ENCODE data around the gene IFI16.
"Not testable (repeated sequence)": the region's sequence is repeated elsewhere in the genome, so short reads cannot be mapped to it uniquely, and the experiment has no call there.

IFI16 gene

DNA sequence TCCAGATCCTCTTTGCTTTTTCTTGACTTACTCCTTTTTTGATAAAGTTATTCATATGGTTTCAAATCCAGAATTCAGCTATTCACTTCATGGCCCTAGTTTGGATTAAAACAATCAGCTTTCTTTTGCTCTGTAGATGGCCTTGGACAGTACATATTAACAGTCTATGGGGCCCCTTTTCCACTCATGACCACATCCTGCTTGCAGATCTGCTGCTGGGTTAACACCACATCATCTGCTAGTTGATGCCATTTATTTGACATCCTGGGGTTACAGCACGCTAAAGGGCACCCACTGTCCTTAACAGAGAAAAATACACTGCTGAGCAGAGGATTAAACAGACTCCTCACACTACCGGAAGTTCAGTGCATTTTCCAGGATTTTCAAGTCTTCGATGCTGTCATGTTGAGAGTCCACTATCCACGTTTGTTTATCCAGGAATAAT, 941 bp upstream of the IFI16 start:
- no peak for DNase-seq

DNA sequence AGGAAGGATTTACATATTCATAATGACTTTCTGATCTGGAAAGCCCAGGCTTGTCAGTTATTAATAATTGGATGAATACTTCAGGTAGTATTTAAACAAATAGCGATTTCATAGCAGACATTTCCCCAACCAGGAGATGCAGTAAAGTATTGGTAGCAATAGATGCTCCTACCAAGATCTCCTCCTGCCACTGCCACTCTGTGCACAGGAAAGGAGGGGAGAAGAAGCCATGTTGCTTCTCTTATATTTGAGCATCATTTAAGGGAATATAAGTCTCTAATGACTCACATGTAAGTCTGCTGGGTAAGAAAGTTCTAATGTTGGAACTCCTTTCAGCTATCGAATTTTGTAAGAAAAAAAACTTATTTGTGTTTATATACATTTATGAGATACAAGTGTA, 420 bp upstream of the IFI16 start:
- DNase-seq, result no peak

DNA sequence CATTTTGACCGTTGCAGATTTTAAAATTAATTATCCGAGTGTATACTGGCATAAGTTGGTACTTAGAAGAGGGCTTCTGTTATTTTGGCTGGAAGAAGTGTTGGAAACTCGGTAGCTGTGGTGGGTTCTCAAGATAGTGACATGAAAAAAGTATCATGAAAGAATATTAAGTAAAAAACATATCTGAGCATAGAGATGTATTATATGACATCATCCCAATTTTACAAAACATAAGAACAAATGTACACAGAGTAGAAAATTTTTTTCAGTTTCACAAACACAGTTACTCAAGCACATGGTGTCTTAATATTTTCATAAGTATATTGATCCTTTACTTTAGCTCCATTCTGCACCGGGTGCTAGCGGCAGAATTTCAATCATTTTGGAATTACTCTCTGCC, 684 bp downstream of the IFI16 start:
- peak; percentile 69 to 70 for DNase-seq

DNA sequence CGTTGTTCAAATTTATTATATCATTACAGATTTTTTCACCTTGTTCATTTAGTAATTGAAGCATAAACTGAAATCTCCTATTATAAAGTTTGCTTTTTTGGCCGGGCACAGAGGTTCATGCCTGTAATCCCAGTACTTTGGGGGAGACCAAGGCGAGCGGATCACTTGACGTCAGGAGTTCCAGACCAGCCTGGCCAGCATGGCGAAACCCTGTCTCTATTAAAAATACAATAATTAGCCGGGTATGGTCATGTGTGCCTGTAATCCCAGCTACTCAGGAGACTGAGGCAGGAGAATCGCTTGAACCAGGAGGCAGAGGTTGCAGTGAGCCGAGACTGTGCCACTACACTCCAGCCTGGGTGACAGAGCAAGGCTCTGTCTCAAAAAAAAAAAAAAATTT, 1.3 kb downstream of the IFI16 start:
- DNase-seq, result peak in 1 of 2 donors; percentile 50

DNA sequence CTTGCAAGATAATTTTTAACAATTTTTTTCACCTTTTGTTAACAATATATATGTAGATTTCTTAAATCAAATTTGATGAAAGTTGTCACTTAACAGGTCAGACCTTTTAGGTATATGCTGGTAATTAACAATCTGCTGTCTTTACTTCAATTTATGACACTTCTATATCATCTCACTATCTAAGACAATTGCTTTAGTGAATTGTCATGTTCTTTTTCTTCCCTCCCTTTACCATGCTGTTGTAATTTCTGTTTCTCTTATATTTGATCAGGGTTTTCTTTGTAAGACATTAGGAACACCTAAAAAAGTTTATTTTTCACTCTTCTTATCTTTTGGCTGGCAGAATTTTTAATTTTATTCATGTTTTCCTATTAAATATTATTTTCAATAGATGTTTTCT, 2.0 kb downstream of the IFI16 start:
- no peak for DNase-seq

DNA sequence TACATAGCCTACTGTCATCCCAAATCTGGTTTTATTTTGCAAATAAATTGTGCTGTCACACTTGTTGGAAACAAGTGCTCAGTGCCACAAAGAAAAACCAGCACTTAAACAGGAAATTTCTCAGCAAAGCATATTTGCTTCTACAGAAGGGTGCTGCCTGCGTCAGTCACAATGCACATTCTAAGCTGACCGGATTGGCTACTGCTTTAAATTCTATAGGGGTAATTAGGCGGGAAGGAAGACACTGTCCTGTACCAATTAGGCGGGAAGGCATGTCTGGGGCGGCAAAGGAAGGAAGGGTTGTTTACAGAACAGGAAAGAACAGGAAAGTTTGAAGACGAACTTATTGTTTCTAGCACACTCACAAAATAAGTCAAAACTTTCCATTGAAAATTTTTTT, 2.8 kb downstream of the IFI16 start:
- peak; percentile 71 to 76 for DNase-seq

DNA sequence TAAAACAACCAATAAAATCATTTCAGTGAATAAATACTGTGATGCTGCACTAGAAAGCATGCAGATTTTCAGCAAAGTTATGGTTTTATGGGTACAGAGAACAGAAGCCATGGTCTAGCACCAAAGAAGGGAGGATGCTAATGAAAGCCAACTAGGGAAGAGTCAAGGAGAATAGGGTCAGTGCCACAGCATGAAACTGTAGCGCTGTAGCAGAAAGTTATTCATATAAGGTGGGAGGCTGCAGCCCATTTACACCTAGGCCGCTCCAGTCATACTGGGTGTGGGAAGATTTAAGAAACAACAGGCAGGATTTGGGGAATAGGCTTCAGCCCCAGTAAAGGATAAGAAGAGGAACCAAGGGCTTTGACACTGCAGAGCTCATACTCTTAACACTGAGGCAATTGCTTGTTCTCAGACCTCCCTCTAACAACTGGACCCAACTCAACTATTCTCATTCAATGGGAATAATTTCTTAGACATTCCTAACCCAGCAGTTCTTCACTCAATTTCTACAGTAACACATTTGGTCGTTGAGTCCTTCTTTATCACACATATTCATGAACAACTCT, 4.4 kb downstream of the IFI16 start:
- no peak for DNase-seq

DNA sequence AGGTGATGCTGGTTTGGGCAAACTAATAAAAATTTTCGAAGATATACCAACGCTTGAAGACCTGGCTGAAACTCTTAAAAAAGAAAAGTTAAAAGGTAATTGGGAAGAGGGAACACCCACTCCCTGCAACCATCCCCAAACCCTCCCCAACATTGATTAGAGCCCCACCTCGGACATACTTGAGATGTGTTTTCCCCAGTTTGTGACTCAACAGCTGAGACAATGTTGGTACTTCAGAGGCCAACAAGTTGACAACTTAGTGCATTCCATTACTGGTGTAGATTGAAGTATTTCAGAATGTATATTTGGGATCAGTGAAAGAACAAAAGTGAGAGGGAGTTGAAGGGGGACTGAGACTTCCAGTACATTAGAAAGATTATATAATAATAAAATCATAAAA, 5.1 kb downstream of the IFI16 start:
- DNase-seq, result no peak

DNA sequence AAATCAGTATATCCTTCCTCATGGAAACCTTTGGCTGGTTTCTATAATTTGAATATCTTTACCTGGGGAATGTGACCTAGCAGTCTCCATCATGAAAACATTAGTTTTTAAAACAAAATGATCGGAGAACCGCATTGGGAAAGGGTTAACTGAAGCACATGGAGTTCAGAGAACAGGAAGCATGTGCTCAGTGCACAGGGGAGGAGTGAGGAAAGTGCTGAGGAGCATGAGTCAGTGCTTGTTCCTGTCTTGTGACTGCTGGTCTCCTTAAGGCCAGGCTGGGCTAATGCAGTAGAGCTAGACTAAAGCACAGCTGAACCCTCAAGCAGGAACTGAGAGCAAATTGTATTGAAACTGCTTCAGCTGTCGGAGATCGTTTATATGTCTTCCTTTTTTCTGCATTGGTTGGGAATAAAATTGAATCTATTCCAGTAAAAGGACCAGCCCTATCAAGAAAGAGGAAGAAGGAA, 5.8 kb downstream of the IFI16 start:
- DNase-seq, result peak; percentile 89 to 97

DNA sequence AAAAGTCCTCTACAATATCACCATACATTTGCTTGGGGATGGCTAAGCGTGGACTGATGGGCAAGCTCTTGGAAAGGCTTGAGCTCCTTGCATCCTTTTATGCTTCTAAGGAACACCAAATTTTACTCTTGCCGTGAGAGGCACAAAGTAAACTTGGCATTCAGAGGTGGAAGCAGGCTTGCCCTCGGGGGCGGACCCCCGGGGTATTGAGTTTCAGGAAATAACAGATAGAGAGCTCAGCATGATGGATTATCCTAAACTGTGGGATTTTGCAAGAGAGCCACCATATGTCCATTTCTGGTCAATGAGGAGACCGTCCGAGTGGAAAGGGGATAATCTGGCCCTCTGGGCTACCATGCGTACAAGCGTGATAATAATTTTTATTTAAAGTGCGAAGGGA, 14.0 kb downstream of the IFI16 start:
- no peak for DNase-seq

DNA sequence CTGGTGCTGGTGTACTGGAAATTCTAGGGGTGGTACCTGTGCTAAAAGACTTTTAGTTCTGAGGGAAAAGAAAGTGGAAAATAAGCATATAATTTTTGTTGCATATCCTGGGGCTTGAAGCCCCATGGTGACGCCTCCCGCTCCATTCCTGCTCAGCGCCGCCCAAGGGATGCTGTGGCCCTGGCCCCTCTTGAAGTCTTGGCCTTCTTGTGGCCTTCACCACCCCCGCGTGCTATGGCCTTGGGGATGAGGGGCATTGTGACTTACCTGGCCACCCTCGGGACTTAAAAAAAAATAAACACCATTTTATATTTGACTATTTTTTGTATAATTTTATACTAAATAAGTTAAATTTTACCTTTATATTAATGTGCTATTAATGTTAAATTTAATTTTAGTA, 15.3 kb downstream of the IFI16 start:
- no peak for DNase-seq

DNA sequence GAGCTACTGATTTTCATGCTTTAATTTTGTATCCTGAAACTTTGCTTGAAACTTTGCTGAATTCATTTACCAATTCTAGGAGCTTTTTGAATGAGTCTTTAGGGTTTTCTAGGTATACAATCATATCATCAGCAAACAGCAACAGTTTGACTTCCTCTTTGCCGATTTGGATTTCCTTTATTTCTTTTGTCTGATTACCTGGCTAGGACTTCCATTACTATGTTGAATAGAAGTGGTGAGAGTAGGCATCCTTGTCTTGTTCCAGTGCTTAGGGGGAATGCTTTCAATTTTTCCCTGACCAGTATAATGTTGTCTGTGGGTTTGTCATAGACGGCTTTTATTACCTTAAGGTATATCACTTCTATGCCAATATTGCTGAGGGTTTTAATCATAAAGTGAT, 17.1 kb downstream of the IFI16 start:
- DNase-seq, result not testable (repeated sequence)

DNA sequence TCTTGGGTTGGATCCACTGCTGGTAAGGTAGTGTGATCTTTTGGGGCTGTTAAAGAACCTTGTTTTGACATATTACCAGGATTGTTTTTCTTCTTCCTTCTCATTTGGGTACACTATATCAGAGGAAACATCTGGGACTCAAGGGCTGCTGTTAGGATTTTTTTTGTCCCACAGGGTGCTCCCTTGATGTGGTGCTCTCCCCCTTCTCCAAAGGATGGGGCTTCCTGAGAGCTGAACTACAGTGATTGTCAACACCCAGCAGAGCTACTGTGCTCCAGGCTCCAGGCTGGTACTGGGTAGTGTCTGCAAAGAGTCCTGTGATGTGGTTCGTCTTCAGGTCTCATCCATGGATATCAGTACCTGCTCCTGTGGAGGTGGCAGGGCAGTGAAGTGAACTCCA, 20.6 kb downstream of the IFI16 start:
- no peak for DNase-seq

DNA sequence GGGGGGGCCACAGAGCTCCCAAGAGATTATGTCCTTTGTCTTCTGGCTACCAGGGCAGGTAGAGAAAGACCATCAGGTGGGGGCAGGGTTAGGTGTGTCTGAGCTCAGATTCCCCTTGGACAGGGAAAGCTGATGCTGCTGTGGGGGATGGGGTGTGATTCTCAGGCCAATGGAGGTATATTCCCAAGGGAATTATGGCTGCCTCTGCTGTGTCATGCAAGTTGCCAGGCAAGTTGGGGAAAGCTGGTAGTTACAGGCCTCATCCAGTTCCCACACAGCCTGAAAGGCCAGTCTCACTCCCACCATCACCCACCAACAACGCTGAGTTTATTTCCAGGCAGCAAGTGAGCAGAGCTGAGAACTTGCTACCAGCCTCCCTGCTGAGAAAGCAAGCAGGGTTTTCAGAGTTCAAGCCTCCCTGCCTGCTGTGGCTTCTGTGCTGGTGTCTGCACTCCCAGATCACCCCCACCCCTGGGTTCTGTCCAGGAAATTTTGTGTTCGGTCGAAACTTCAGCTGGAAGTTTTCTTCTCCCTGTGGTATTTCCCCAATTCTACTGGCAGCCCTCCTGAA, 21.3 kb downstream of the IFI16 start:
- no peak for DNase-seq

DNA sequence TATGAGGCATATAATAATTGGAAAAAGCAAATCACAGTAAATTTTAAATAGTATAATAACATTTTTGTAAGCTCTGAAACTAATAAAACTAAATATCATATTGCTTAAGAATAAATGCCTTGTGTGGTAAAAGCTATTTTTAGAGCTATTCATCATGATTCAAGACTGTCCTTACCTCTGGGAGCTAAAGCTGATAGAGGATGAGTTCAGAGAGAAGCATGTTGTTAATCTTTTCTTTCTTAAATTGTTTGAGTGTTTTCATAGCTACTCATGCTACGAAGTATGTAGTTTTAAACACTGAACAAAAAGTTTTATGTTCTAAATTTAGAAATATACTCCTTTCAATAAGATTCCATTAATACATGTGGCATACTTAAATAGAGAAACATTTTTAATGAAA, 30.5 kb downstream of the IFI16 start:
- DNase-seq, result no peak

DNA sequence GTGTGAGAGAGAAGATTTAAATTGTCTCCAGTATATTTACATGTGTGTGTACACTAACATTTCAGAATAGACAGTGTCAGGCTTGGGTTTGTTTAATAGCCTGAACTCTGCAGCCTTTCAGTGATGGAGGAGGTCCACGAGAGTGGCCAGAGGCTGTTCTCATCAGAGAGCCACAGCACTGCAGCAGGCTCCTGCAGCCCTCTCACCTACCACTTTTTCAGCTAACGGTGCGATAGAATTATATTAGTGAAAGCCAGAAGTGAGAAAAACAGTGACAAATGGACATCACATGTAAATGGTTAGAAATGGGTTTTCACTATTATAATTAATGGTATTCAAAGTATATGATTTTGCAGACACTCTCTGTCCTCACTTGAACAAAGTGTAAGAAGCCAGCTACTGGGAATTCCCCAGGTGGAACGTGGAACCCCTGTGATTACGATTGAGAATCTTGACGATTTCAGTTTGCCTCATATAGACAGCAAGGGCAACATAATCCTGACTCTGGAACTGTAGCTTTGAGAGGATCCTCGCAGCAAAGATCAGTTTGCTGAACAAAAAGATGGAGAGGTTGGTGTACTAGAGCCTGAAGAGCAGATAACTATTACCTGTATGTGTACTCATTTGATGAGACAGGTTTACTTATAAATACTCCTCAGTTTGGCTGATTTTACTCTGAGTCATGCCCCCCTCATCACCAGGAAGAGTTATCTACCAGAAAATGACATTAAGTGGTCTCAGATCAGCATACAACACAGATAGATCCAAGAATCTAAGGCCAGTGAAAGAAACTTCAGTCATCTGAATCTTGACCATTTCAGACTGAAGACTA, 31.4 kb downstream of the IFI16 start:
- DNase-seq, result no peak

DNA sequence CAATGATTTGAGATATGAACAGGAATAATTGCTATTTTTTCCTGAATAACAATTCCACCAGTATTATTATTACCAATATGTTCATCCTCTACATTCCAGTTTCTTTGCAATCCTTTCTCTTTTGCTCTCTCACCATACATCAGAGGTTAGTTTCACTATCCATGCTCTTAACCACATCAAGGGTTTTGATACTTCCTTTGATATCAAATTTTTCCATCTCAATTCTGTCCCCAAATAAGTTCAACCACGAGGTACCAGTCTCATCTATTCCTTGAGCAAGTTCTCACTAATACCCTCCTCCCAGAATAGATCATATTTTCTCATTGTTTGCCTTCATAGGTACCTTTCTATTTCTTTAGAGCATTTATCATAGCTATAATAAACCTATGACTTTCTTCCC, 36.8 kb downstream of the IFI16 start:
- DNase-seq, result not testable (repeated sequence)

DNA sequence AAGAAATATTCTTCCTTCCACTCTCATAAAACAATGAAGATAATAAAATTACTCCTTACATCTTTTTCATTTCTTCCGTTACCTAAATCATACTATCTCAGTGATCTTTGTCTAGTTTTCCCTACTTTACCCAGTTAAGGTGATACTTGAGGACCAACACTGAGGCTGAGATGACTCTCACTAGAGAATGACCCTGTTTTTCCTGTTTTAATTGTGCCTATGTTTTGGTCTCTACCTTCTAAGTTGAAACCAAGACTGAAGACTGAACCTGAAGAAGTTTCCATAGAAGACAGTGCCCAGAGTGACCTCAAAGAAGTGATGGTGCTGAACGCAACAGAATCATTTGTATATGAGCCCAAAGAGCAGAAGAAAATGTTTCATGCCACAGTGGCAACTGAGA, 41.7 kb downstream of the IFI16 start:
- DNase-seq, result no peak

DNA sequence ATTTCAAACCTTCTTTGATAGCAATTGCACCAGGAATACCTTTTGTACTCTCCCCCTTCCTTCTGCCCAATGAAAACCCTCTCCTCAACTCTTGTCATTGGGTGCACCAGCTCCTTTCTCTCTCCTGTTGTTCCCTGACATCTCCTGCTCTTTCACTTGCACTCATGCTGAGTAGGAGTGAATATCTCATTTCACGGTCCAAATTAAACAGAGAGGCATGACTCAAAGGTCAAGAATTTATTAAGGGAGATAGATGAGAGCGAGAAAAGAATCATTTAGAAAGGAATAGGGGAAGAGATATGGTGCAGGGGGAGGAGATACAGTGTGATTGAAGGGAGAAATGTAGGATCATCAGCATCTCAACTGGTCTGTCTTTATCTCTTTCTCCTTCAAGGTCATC, 44.7 kb downstream of the IFI16 start:
- DNase-seq, result no peak

DNA sequence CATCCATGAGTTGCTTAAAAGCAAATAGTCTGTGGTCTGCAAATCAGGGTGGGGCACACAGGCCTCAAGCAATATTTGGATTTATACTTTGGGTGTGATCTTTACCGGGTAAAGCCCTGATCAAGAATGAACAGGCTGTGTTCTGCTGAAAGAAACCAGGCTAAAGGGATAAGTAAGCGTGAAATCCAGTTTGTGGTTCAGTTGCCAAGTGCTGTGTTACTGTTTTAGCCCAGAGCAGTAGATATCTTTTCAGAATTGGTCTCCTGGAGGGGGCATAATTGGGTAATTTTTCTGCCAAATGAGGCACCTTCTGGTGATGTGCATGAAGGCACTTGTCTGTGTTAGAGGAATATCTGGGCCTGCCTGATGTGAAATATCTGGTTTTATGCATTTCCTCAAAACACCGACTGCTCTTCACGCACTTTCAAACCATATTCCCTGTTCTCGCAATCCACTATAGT, 45.5 kb downstream of the IFI16 start:
- peak; percentile 17 to 26 for DNase-seq

DNA sequence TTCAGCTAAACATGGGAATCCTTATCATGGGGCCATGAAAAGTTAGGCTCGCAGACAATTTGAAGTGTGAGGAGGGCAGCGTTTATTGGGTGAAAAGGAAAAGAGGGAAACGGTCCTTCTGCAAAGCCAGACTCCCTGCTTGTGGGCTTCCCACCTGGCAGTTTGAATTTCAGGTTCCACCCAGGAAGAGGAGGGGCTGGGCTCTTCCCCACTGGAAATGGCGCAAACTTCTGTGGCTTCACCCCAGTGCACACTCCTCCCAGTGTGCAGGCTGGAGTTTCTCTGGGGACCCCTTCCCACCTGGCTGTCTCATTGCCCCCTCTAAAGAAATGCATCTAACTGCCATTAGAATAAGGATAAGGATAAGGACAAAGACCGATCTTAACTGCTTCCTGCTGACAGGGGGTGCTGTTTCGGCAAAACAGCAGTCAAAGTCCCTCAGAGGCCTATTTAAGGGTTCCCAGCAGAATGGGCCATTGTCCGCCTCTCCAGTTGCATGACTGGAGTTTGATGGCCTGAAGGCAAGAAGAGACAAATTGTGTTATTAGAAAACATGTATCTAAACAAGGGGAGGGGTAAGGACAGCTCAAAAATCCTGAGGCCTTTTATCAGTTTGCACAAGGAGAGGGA, 46.5 kb downstream of the IFI16 start:
- DNase-seq, result no peak

DNA sequence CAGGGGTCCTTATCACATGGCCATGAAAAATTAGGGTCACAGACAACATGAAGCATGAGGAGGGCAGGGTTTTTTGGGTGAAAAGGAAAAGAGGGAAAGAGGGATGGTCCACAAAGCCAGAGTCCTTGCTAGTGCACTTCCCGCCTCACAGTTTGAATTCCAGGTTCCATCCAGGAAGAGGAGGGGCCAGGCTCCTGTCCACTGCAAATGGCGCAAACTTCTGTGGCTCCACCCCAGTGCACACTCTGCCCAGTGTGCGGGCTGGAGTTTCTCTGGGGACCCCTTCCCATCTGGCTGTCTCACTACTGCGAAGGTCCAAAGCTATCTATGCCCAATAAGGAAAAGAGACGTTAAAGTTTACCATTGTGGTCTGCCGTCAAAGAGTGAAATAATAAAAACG, 49.0 kb downstream of the IFI16 start:
- no peak for DNase-seq

DNA sequence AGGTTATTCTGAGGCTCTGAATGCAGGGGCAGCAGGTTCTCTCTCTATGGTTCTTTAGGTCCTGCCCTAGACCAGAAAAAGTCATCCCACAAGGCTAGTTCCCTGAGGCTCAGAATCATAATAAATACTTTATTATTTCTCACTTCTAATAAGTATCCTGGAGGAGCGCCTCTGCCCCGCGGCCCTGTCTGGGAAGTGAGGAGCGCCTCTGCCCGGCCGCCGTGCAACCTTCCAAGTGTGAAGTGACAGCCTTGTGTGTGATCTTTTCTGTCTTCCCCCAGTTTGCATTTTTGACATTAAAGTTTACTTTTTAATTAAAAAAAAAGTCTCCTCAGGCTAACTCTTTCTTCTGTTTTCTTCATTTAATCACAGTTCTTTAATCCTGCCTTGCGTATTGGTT, 55.4 kb downstream of the IFI16 start:
- no peak for DNase-seq

DNA sequence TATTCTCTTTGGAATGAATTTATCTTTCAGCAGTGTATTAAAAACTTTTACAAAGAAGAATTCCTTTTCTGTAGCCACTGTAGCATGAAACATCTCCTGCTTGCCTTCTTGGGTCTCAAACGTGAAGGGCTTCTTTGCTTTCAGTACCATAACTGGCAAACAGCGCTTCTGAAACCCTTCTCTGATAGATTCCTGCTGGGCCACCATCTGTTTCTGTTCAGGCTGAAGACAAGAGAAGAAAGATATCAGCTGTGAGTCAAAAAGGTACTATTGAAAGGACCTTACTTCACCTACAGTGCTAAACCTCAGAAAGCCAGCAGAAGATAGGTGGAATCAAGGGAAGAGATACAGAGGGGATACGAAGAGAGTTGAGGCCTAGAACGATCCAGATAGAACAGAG, 56.4 kb downstream of the IFI16 start:
- DNase-seq, result no peak

Data from inflammatory macrophage treated with lipopolysaccharide for 1 hour (primary cell).